Measurements from ENCODE around the gene NOS1AP.
A peak's percentile ranks its signal among the peaks of the same experiment; 100 is the strongest.

NOS1AP gene

DNA sequence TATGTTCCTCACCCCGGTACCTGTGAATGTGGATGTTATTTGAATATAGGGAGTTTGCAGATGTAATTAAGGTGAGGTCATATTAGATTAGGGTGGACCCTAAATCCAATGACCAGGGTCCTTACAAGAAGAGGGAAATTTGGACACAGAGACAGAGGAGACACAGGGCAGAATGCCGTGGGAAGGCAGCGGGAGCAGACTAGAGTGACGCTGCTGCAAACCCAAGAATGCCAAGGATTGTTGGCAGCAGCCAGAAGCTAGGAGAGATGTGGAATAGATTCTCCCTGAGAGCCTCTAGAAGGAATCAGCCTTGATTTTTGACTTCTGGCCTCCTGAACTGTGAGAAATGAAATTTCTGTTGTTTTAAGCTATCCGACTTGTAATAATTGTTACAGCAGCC is 253.5 kb downstream of the NOS1AP start:
- no peak for TF ChIP-seq MAX (IDR thresholded peaks at IDR 0.05; ENCODE audit: low read depth, low read length)
- TF ChIP-seq POLR2A (IDR thresholded peaks at IDR 0.05; ENCODE audit: extremely low read depth, insufficient read length): no peak
- no peak for TF ChIP-seq MYC (IDR thresholded peaks at IDR 0.05; ENCODE audit: low read depth, low read length)
- no peak for TF ChIP-seq CTCF (IDR thresholded peaks at IDR 0.05; ENCODE audit: low read depth, low read length)
- no peak for DNase-seq (ENCODE audit: low read depth)
- no peak overlapping the region for H3K4me3 ChIP-seq (ENCODE audit: low read depth, low read length)

- H3K4me3 ChIP-seq (ENCODE audit: low read depth, low read length): no peak overlapping the region
- TF ChIP-seq CTCF (IDR thresholded peaks at IDR 0.05; ENCODE audit: low read depth, low read length) (no peak), MYC (IDR thresholded peaks at IDR 0.05; ENCODE audit: low read depth, low read length) (no peak), POLR2A (IDR thresholded peaks at IDR 0.05; ENCODE audit: extremely low read depth, insufficient read length) (no peak), MAX (IDR thresholded peaks at IDR 0.05; ENCODE audit: low read depth, low read length) (no peak)
- no peak for DNase-seq (ENCODE audit: low read depth)
Observed at GRCh38 chr1:162324396-162324795, 254.9 kb downstream of the NOS1AP start.

GRCh38 chr1:162326559-162326958 is 257.1 kb downstream of the NOS1AP start:
- no peak for DNase-seq (ENCODE audit: low read depth)
- no peak overlapping the region for H3K4me3 ChIP-seq (ENCODE audit: low read depth, low read length)
- TF ChIP-seq CTCF (IDR thresholded peaks at IDR 0.05; ENCODE audit: low read depth, low read length) (no peak), MAX (IDR thresholded peaks at IDR 0.05; ENCODE audit: low read depth, low read length) (no peak)

DNA sequence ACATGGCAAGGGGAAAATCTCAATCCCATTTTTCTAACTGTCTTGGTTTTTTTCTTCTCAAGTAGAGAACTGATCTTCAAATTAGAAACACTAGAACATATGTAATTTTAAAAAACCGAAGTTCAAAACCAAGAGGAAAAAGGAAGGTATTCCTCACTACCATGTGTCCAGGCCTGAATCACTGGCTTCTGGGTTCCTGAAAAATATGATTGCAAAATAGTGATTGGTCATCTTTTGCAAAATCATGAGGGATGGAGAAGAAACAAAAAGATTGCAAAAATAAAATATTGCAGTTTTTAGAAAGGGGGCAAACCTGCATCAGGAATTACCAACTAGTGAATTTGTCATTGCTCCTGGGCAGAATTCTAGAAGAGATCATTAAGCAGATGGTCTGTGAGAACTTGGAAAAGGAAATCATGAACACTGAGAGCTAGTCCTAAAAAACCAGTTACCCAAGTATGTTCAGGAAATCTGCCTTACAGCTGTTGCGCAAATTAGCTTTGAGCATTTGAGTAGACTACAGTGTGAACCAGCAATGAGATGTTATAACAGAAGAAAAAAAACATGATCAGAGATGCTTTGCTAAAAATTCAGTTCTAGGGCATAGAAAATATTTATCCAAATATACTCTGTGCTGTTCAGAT is 257.8 kb downstream of the NOS1AP start:
- no peak overlapping the region for H3K4me3 ChIP-seq (ENCODE audit: low read depth, low read length)
- DNase-seq (ENCODE audit: low read depth): peak; percentile 12
- TF ChIP-seq CTCF (IDR thresholded peaks at IDR 0.05; ENCODE audit: low read depth, low read length): no peak
- TF ChIP-seq MAX (IDR thresholded peaks at IDR 0.05; ENCODE audit: low read depth, low read length): no peak
- TF ChIP-seq POLR2A (IDR thresholded peaks at IDR 0.05; ENCODE audit: extremely low read depth, insufficient read length): no peak
- no peak for TF ChIP-seq MYC (IDR thresholded peaks at IDR 0.05; ENCODE audit: low read depth, low read length)

GRCh38 chr1:162327788-162328165 is 258.3 kb downstream of the NOS1AP start:
- no peak for TF ChIP-seq MAX (IDR thresholded peaks at IDR 0.05; ENCODE audit: low read depth, low read length)
- H3K4me3 ChIP-seq (ENCODE audit: low read depth, low read length): no peak overlapping the region
- no peak for DNase-seq (ENCODE audit: low read depth)

GRCh38 chr1:162328512-162328911 is 259.0 kb downstream of the NOS1AP start:
- H3K4me3 ChIP-seq (ENCODE audit: low read depth, low read length): no peak overlapping the region
- TF ChIP-seq POLR2A (IDR thresholded peaks at IDR 0.05; ENCODE audit: extremely low read depth, insufficient read length): no peak
- TF ChIP-seq MYC (IDR thresholded peaks at IDR 0.05; ENCODE audit: low read depth, low read length): no peak
- TF ChIP-seq CTCF (IDR thresholded peaks at IDR 0.05; ENCODE audit: low read depth, low read length): no peak
- no peak for TF ChIP-seq MAX (IDR thresholded peaks at IDR 0.05; ENCODE audit: low read depth, low read length)
- DNase-seq (ENCODE audit: low read depth): no peak
